DOHH2 (cell line): ENCODE data around the gene EML4.

ENCODE experiments used
- CTCF ChIP-seq: fragments of 200-600 bp; sonication (generic); IDR thresholded peaks from one replicate; pipeline ENCODE4 v1.5.1; 2014; ENCODE audit warnings: antibody characterized with exemption, mild to moderate bottlenecking, low read depth, low read length; ENCODE audit not compliant: poor library complexity, severe bottlenecking
- EZH2phosphoT487 ChIP-seq: fragments of 200-600 bp; sonication (generic); IDR thresholded peaks from 2 replicates; pipeline ENCODE4 v1.6.1; 2017; ENCODE audit warnings: borderline replicate concordance, mild to moderate bottlenecking, antibody characterized with exemption, low read length, moderate library complexity, mixed read lengths

- TF ChIP-seq CTCF (no peak), EZH2phosphoT487 (no peak)
Measured at GRCh38 chr2:42376758-42377157, 207.6 kb downstream of the EML4 start.
